Measurements from ENCODE around the gene CCT2. TPM values are rescaled to one million over a fixed set of nuclear protein-coding genes. Genes with fewer than 3 reads are reported as not detected.

The CCT2 gene
- total RNA-seq, 2 donors from 2014 or later, result 95.7 to 108 TPM

DNA sequence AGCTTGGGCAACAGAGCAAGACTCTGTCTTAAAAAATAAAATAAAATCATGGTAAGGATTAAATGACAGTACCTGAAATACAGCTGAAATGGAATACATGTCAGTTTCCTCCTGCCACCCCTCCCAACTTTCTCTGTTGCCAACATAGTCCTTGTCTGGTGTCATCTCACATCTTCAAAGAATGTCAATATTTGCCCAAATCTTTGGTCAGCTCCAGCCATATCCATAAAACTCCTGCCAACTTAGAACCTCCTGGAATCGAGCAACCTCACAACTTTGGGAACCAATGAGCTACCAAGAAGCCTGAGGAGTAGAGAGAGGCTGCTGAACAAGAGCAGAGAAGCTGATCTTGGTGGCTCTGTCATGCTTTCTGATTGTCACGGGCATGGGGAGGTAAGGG, 36.3 kb downstream of the CCT2 start:
- DNase-seq (no peak), ATAC-seq (no peak)
- intact Hi-C loops (cut with DNase I, micrococcal nuclease), result no loop called here

DNA sequence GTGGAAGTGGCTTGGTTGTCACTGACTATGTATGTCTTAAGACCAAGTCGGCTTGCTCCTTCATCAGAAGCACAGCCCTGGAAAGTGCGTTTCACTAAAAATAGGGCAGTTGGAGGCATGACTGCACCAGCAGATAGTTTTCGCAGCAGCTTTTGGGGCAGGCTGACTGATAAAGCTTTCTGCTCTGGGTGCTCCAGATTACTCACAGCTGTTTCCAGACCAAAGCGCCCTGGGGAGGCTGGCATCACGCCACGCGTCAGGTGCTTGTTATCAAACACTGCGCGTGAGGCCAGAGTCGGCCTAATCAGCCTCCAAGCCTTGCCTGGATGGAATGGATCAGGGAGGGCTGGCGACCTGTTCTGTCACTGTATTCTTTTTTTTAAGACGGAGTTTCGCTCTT, 38.7 kb downstream of the CCT2 start:
- ATAC-seq (no peak), DNase-seq (no peak)
- intact Hi-C loops (cut with DNase I, micrococcal nuclease), result no loop called here

DNA sequence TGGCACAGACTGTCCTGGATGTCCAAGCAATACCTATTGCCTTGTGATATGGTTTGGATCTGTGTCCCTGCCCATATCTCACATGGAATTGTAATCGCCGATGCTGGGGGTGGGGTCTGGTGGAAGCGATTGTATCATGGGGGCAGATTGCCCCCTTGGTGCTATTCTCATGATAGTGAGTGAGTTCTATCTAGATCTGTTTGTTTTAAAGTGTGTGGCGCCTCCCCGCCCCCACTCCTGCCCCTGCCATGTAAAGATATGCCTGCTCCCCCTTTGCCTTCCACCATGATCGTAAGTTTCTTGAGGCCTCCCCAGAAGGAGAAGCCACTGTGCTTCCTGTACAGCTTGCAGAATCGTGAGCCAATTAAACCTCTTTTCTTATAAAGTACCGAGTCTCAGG, 42.2 kb downstream of the CCT2 start:
- DNase-seq, result no peak
- no peak for ATAC-seq
- intact Hi-C loops (cut with DNase I, micrococcal nuclease), result no loop called here

DNA sequence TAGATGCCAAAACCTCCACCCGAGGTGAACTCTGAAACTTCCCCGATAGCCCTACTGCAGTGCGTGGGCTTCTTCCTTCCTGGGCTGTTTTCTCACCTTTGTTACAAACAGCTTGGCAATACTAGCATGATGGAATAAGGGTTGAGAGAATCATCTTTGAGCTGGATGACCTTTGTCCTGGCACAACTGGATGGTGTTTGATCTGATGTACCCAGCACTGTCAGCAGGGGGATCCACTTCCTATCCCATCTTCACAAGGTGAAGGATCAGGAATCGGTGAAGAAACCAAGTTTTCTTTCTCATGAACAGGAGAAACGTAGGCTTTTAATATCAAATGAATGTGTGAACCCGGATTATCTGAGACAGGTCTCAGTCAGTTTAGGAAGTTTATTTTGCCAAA, 44.9 kb downstream of the CCT2 start:
- intact Hi-C loops (cut with DNase I, micrococcal nuclease), result no loop called here
- ATAC-seq, result no peak
- DNase-seq, result no peak

DNA sequence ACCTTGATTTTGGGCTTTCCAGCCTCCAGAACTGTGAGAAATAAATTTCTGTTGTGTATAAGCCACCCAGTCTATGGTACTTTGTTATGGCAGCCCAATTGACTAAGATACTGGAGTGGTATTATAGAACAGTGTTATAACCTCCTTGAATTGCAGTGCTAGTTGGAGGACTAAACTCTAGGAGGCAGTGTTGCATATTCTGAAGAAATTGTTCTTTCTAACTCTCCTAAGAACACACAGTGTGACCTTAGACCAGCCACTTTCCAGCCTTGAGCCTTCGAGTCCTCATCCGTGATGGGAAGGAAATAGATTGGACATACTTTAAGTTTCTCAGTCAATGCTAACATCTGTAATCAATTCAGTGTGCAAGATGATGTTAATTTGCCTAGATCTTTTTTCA, 47.8 kb downstream of the CCT2 start:
- ATAC-seq (no peak), DNase-seq (no peak)
- intact Hi-C loops (cut with DNase I, micrococcal nuclease), result no loop called here

DNA sequence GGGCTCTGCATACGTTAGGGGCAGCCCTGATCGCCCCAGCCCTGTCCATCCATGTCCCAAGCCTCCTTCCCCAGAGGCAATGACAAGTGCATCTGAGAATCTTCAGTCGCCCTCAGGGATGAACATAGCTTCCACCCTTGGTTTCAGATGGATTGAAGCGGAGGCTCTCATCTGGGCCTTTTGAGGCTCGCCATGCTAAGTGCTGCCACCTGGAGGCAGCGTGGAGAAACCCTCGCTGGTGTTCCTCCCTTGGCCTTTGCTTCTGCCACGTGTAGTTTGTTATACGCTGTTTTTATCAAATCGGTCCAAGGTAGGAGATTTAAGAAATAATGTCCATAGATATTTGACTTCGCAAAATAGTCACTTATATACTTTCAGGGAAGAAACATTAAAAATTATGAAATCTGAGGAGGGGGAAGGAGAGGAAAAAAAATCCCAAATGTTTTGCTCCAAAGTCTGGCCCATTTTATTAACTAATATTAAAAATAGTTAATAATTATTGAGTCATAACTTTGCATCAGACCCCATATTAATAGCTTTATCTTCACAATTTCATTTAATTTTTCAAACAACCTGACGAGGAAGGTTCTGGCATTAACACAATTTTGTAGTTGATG, 54.2 kb downstream of the CCT2 start:
- ATAC-seq (peak; percentile 89), DNase-seq (peak; percentile 32 to 67)
- intact Hi-C loops (cut with DNase I, micrococcal nuclease), result loop anchor here in 1 of 2 donors (5.0 kb wide), 1 partner anchor 282 kb away; the partner anchor contains the start of gene YEATS4

DNA sequence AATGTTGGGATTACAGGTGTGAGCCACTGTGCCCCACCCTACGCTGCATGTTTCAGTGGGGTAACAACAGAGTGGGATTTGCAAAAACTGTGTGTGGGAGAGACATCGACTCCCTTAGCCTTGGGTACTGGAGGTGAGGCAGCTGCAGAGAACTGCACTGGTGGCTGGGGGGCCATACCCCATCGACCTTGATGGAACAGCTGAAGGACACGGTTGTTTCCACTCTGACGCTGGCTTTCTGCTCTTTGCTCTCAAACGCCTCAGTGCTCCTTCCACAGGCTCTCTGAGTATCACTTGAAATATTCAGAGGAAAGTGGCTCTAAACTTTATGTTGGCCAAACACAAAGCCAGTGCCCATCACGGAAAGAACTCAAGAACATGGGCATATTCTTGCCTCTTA, 56.3 kb downstream of the CCT2 start:
- DNase-seq (no peak), ATAC-seq (no peak)
- intact Hi-C loops (cut with DNase I, micrococcal nuclease), result no loop called here

DNA sequence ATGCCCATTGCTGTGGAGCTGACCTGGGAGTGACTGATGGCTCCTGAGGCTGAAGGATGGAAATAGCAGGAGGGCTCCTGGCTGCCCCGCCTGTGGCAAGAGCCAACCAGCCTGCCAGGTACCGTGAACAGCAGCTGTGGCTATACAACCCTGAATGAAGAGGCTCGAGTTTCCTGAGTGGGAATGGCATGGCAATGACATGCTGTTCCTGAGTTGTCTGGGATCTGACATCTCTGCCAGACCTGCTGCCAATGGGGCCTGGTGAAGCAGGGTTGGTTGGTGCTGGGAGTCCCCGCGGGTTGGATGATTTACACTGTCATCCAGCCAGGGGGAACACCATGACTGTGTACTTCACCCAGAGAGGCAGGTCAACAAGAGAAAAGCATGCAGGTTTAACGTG, 57.3 kb downstream of the CCT2 start:
- intact Hi-C loops (cut with DNase I, micrococcal nuclease), result no loop called here
- ATAC-seq (no peak), DNase-seq (no peak)

DNA sequence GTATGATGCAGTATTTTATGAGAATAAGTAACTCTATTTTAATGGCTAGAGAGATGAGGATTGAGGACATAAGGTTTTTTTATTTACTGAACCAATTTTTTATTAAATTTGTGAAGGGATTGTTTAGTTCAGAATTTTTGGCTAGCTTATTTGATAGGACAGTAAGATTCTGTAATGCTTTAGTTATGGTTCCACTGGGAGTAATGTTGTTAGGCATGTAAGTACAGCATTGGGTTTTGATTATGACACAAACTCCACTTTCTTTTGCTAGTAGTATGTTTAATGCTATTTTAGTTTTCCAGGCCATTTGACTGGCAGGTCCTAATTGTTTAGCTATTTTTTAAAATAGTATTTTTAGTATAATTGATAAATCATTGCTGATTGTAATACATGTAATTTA, 59.3 kb downstream of the CCT2 start:
- intact Hi-C loops (cut with DNase I, micrococcal nuclease), result no loop called here
- no peak for DNase-seq
- no peak for ATAC-seq

DNA sequence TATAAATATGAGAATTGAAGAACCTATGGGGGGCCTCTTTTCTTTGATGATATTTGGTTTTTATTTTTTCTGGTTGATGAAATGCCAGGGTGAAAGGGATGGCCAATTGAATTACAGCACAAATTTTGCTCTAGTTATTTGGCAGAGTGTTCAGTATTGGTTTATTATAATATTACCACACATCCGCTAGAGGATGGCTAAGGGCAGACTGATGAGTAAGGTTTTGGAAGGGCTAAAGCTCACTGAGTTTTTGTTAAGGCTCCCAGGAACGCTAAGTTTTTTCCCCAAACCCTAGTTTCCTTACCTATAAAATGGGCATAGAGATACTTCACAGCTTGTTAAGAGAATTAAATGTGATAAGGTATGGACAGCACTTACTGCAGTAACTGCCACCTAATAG, 59.8 kb downstream of the CCT2 start:
- no peak for DNase-seq
- no peak for ATAC-seq
- intact Hi-C loops (cut with DNase I, micrococcal nuclease), result no loop called here

DNA sequence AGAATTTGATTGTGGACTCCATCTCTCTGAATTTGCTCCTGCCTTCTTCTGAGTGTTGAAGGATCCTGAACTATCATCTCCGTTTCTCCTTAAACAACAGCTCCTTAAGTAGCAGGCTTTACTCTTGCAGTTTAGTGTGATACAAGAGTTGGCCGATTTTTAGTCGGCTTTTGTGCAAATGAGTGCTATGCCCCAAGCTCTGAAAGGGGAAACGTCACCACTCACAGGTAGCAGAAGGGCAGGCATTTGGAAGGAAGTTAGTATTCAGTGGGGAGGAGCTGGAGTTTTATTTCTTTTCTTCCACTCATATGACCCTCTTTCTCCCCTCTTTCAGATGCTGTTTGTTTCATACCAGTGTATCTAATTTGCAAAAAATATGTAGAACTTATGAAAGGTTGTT, 61.9 kb downstream of the CCT2 start:
- DNase-seq, result no peak
- intact Hi-C loops (cut with DNase I, micrococcal nuclease), result no loop called here
- ATAC-seq, result no peak

DNA sequence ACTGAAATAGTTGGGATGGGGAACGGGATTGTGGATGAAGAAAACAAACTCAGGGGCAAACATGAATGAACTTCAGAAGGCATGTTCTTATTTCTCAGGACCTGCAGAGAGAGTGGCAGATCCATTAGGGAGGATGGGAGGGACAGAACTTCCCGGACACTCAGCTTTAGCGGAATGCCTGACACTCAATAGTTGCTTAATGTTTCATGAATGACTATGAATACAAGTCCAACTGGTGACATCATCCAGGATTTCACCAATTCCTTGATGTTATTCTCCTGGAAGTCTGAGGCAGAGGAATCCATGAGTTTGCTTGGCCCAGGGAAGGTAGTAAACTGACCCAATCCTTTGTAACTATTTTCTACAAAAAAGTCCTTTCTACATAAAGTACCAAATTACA, 63.2 kb downstream of the CCT2 start:
- intact Hi-C loops (cut with DNase I, micrococcal nuclease), result no loop called here
- no peak for DNase-seq
- no peak for ATAC-seq

DNA sequence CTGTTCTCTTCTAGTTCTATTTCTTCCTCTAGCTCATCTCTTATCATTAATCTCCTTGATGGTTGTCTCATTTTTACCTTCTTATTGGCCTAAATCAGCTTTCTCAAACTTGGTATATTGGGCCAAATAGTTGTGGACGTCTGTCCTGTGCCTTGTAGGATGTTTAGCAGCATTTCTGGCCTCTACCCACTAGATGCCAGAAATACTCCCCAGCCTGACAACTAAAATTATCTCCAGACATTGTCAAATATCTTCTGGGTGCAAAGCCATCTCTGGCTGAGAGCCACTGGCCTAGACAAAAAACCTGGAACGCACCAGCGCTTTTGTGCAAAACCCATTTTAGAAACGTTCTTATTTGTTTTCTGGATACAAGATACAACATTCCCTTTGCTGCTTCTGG, 64.3 kb downstream of the CCT2 start:
- ATAC-seq (no peak), DNase-seq (no peak)
- intact Hi-C loops (cut with DNase I, micrococcal nuclease), result no loop called here

Small RNA genes lying within 50 kb of the gene (microRNA-seq; reads per million reads assigned to microRNA genes)
- gene MIR3913-1, result 0 reads per million in 2 donors
- gene MIR3913-2, result 0 reads per million in 2 donors

Other genes starting within 250 kb of the CCT2 start
- 10 to 100 TPM; 14.3 to 97.8 TPM for gene LYZ, start 237.1 kb upstream of the CCT2 start, total RNA-seq
- 10 to 100 TPM in 1 of 2 donors, 1 to 10 TPM in 1; 7.3 to 11.6 TPM for gene YEATS4, start 225.7 kb upstream of the CCT2 start, total RNA-seq
- 10 to 100 TPM; 25.8 TPM for gene FRS2, start 115.1 kb upstream of the CCT2 start, total RNA-seq
- not detected for gene LRRC10, start 25.4 kb downstream of the CCT2 start, total RNA-seq
- not detected for gene BEST3, start 113.8 kb downstream of the CCT2 start, total RNA-seq
- 10 to 100 TPM; 37.3 to 45.1 TPM for gene RAB3IP, start 153.4 kb downstream of the CCT2 start, total RNA-seq
- gene MYRFL, start 239.8 kb downstream of the CCT2 start, total RNA-seq, result 1 to 10 TPM; 1.0 to 1.3 TPM

All from left colon (tissue), 2 donors.